Sigmoid colon (tissue), 3 donors: ENCODE data around the gene AMBRA1.

Experiments used
- CTCF ChIP-seq, 4 experiments: fragments of 450-650 bp in 3 of 4; fragments of 200-600 bp in 1 of 4; IDR thresholded peaks; one replicate each; pipeline ENCODE4 v1.5.1; 2016 to 2019; ENCODE audit warnings: antibody characterized with exemption in 4 of 4, mild to moderate bottlenecking in 3 of 4, moderate library complexity in 2 of 4
- POLR2A ChIP-seq, 2 donors: fragments of 450-650 bp; IDR thresholded peaks; one replicate each; pipeline ENCODE4 v1.6.1; 2016; ENCODE audit warnings: antibody characterized with exemption in 2 of 2, mild to moderate bottlenecking in 2 of 2, moderate library complexity in 2 of 2

DNA sequence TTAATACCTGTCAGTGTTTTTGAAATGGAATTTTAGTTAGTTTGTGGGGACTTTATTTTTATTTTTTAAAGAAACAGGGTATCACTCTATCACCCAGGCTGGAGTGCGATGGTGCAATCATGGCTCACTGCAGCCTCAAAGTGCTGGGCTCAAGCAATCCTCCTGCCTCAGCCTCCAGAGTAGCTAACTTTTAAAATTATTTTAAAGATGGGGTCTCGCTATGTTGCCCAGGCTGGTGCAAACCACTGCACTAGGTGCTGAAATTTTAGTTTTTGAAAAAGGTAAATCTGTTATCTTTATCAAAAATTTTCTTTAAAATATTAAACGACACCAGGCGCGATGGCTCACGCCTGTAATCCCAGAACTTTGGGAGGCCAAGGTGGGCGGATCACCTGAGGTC is 42.6 kb downstream of the AMBRA1 start:
- TF ChIP-seq CTCF (IDR thresholded peaks at IDR 0.05) (no peak), POLR2A (IDR thresholded peaks at IDR 0.05) (no peak)
